ENCODE data around the gene SERPINB10.
A peak's percentile ranks its signal among the peaks of the same experiment; 100 is the strongest.

Gene SERPINB10, protein sequence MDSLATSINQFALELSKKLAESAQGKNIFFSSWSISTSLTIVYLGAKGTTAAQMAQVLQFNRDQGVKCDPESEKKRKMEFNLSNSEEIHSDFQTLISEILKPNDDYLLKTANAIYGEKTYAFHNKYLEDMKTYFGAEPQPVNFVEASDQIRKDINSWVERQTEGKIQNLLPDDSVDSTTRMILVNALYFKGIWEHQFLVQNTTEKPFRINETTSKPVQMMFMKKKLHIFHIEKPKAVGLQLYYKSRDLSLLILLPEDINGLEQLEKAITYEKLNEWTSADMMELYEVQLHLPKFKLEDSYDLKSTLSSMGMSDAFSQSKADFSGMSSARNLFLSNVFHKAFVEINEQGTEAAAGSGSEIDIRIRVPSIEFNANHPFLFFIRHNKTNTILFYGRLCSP

DNA sequence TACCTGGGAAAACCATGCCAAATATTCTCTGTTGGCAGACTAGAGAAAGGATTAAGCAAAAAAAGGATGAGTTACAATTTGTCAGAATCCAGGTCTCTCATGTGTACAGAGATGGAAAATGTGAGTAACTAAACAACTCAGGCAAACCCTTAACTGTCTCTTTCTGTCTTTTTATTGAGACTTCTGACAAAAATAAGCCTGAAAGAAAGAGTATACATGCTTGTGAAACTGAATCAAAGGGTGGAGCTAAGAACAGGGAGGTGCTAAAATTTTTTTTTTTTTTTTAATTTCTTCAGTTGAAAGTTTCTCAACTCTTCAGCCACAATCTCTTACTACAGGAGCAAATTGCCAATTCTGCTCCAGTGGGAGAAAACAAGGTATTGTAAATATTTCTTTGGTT is at the start of gene SERPINB10:
SERPINB10 (plus strand) TSS at position 295 of the 400 bp plus-strand sequence. CDS start 7,553 bp downstream, outside the sequence.
- no peak for DNase-seq

DNA sequence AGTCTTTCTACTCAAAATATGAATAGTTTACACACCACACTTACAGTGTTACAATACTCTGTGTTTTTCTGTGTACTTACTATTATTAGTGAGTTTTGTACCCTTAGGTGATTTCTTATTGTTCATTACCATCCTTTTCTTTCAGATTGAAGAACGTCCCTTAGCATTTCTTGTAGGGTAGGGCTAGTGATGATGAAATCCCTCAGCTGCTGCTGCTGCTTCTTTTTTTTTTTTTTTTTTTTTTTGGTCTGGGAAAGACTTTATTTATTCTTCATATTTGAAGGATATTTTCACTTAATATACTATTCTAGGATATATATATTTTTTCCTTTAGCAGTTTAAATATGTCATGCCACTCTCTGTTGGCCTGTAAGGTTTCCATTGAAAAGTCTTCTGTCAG is 49.3 kb upstream of the SERPINB10 start:
- DNase-seq, result no peak

DNA sequence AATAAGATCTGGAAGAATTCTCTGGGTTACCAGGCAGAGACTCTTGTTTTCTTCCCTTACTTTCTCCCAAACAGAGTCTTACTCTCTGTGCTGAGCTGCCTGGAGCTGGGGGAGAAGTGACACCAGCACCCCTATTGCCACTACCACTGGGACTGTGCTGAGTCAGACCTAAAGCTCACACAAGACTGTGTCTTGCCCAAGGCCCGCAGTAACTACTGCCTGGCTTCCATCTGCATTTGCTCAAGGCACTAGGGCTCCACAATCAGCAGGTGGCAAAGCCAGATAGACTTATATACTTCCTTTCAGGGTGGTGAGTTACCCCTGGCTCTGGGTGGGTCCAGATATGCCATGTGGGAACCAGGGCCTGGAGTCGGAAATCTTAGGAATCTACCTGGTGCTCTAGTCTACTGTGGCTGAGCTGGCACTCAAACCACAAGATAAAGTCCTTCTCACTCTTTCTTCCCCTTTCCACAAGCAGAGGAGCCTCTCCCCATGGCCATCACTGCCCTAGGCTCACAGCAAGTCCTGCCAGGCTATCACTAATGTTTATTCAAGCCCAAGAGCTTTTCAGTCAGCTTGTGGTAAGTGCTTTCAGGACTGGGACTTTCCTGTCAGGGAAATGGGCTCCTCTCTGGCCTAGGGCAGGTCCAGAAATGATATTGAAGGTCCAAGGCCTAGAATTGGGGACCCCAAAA is 47.8 kb upstream of the SERPINB10 start:
- DNase-seq, result no peak

DNA sequence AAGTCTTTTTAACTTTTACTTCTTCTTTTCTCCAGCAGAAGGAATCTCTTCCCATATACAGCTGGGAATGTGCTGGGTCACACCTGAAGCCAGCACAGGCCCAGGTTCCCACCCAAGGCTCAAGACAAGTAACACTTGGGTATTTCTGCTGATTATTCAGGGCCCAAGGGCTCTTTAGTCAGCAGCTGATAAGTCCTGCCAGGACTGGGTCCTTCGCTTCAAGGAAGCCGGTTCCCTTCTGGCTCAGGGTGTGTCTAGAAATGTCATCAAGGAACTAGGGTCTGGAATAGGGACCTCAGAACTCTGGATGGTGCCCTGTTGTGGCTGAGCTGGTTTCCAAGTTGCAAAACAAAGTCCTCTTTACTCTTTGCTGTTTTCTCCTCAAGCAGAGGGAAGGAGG is 47.2 kb upstream of the SERPINB10 start:
- DNase-seq, result no peak

GRCh38 chr18:63867368-63868125 is 40.2 kb upstream of the SERPINB10 start:
- DNase-seq, result no peak

DNA sequence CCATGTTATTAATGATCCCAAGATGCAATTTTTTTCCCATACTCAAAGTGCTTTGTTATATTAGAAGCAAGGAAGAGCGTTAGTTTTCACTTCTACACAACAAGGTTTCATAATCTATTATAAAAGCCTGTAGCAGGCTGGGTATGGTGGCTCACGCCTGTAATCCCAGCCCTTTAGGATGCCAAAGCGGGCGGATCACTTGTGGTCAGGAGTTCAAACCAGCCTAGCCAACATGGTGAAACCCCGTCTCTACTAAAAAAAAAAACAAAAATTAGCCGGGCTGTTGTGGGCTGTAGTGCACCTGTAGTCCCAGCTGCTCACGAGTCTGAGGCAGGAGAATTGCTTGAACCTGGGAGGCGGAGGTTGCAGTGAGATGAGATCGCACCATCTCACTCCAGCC is 39.2 kb upstream of the SERPINB10 start:
- no peak for DNase-seq

DNA sequence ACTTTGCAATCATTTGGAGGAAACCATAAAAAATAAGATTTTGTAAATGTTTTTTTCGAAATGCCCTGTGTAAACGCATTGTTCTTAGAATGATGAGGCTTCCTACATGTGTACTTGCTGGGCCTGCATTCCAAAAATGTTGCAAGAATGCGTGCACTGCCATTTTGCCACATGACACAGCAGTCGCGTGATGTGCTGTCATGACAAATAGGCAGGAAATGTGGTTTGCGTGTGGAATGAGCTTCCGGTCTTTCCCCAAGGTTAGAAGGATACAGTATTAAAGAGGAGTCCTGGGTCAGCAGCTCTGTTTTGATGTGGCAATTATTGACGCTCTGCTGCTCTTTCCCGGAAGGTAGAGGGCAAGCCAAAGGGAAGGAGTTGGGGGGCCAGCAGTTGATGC is 38.4 kb upstream of the SERPINB10 start:
- no peak for DNase-seq

- no peak for DNase-seq
These were observed 37.9 kb upstream of the SERPINB10 start for GRCh38 chr18:63869851-63870250.

DNA sequence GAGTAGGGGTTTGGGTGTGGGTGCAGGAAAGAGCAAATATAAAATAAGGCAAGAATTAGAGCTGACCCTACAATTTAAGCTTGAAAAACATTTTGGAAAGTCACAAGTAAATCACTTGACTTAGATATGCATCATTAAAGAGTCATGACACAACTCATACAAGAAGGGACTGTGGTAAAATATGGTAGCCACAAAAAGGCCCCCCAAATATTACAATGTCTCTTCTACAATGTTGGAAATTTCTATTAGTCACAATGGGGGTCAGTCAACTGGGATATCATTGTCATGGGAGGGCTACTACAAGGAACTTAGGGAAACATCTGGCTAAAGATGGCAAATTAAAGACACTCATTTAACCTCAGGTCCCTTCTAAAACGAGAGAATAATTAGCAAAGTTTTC is 35.9 kb upstream of the SERPINB10 start:
- no peak for DNase-seq

DNA sequence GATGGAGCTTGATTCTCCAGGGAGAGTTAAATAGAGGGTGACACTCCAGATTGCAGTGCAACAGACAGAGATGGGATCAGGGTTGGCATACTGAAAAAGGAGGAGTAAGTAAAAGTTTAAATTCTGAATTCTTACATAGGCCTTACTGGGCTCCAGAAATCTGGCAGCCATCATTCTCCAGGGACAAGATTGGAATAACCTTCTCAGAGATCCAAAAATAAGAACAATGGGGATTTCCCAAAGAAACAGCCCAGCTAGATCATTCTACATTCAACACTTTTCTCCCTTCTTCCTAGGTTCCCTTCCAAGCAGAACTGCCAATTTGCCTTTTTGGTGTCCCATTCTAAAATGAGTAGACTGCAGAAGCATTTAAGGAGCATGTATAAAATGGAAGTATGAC is 35.2 kb upstream of the SERPINB10 start:
- DNase-seq, result no peak

DNA sequence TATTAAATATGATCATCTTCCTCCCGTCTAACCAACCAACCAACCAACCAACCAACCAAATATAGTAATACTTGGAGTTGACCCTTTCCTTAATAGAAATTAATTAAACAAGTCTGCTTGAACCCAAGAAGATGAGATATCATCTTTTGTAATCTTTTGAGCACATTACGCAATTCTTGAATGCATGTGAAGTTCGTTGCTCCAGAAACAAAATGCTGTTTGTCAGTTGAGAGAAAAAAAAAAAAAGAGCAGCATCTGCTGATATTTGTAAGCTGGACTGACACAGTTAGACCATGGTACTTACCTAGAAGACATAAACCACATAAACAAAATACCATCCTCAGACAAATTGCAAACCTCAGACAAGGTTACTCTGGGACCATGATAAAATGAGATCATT is 29.4 kb upstream of the SERPINB10 start:
- DNase-seq, result no peak

DNA sequence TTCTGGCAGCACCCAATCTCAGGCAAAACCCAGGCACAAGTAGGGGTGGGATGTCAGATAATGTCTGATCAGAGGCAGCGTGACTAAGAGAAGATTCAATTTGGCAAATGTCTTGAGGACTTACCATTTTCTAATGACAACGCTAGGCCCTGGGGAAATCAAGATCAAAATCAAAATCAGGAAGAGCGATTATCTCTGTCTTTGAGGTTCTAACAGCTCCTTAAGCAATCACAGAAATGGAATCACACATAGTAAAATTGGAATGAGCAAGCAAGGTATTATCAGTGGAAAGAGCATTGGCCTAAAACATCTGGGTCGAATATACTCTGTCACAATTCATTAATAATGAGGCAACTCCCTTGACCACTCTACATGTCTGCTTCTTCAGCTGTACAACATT is 28.8 kb upstream of the SERPINB10 start:
- no peak for DNase-seq

DNA sequence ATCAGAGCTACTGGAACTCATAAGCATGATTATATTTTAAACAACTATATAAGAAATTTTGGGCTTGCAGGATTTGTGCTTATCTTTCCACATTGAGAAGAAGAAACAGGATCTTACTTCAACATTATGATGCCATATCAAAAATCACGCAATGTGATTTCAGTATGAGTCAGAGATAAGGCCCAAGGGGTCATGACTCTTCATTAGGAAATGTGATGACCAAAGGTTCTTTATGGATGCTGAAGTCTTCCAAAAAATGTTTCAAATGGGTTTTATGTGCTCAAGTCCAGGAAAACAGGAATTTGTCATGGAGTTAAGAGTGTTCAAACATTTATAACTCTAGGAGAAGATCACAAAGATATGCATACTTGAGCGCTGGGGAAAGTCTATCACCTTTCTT is 28.0 kb upstream of the SERPINB10 start:
- DNase-seq, result no peak

DNA sequence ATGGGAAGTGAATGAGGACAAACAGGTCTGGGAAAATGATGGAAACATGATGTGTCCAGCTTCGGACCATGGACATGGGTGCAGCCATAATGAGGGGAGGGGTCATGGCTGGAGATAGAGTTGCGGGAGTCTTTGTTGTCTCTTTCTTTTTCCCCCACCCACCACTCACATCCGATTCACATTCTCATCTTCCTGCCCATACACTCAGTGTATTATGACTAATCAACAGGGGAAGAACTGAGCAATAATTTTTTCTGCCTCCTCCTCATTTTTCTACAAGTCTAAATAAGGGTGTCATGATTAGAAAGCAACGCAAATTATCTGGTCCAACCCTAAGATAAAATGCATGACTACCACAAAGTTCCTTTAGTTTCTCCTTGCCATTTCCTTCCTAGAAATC is 25.9 kb upstream of the SERPINB10 start:
- DNase-seq, result no peak

DNA sequence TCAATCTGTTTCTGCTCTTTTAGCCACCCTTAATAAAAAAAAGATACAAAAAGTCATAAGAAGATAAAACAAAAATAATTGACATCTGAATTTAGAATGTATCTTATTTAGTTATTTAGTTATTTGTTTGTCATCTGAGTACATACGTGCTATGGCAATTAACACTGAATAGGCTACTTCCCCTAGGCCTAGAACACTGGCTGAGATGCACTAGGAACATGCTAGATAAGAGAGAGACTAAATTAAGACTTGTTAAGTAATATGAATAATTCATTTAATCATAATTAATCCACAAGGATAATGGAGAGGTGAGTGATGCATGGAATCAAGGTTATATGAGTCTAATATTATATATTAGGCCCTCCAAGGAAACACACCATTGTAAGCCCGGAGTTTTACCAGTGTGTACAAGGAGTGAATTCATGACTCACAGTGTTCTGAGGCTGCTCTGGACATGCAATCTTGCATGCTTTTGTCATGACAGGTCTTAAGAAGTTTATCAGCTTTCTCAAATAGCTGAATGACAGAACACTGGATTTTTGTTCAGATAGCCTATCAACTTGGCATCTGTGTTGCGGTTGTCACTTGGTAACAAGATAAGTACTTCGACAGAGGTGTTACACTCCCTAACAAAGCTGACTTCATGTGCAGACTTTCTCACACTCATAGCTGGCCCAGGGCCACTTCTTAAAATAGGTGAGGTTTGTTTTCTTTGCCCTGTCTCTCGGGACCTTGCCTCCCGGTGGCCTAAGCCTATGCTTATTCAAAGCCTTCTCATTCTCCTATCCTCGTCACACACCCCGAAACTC is 25.2 kb upstream of the SERPINB10 start:
- no peak for DNase-seq

GRCh38 chr18:63883617-63884016 is 24.1 kb upstream of the SERPINB10 start:
- no peak for DNase-seq

DNA sequence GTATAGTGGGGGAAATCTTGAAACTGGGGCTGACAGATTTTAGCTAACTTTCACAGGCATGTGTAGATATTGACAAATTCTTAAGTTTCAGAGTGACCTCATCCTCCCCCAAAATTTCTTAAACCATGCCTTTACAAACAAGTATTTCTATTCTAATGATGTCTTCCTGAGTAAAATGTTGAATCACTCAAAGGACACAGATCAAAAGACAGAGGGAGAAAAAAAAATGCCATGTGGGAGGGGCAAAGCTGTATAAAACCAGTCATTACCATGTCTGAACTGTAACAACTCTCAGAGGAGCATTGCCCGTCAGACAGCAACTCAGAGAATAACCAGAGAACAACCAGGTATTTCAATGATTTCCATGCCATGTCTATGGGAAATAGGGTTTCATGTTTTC is 20.3 kb upstream of the SERPINB10 start, which contains the start of gene SERPINB2:
SERPINB2 (plus strand) TSS at position 282 of the 400 bp plus-strand sequence. CDS start 3,740 bp downstream, outside the sequence.
- no peak for DNase-seq

GRCh38 chr18:63888470-63889190 is 19.1 kb upstream of the SERPINB10 start:
- DNase-seq, result no peak

DNA sequence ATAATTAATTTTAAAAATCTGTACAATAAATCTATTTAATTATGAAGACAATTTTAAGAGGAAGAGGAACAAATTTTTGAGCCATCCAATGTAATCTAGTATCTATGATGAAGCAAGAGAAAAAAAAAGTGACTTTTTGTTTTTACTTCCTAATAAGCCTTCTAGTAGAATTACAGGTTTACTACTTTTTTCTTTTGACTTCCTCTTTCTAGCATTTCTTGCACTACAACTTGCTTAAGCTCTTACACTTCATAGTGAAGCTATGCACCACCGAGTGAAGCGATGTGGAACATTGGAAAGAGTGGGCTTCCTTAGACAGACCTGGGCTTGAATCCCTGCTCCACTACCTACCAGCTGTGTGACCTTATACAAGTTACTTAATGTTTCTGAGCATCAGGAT is 18.1 kb upstream of the SERPINB10 start:
- no peak for DNase-seq

GRCh38 chr18:63890237-63890949 is 17.4 kb upstream of the SERPINB10 start:
- DNase-seq, result no peak

- peak; percentile 37 to 38 for DNase-seq
These were observed 16.8 kb upstream of the SERPINB10 start for GRCh38 chr18:63890950-63891304.

Measured in SHP77 (cell line).